ENCODE results near the gene LRRC36.

The LRRC36 gene

DNA sequence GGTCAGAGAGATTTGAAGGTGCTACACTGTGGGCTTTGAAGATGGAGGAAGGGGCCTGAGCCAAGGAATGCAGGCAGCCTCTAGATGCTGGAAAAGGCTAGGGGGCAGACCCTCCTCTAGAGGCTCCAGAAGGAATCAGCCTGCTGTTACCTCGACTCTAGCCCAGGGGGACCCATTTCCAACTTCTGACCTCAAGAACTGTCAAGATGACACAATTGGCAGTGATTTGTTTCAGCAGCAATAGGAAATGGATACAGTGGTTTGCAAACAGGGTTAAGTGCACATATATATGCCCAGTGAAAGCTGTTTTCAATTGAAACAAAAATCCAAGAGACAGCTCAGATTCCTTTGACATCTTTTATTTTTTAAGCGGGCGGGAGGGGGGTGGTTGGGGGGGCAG lies 93.3 kb downstream of the LRRC36 start:
- in situ Hi-C loops (cut with MboI; ENCODE audit: low sequenced_read_pairs), result no loop called here

DNA sequence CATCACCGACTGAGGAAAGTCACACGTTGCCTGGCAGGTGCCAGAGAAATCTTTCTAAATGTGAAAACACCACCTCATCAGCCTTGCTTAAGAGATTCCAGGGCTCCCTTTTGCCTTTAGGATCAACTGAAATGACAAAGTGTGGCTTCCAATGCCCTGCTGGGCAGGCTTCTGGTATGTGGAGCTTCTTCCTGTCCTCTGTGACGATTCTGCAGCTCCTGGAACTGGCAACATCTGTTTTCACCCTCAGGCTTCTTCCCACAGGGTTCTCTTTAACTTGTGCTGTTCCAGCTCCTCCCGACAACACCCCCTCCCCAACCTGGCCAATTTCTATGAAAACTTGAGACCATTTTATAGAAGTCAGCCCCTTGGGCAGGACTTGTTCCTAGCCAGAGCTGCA lies 94.4 kb downstream of the LRRC36 start:
- in situ Hi-C loops (cut with MboI; ENCODE audit: low sequenced_read_pairs), result no loop called here

DNA sequence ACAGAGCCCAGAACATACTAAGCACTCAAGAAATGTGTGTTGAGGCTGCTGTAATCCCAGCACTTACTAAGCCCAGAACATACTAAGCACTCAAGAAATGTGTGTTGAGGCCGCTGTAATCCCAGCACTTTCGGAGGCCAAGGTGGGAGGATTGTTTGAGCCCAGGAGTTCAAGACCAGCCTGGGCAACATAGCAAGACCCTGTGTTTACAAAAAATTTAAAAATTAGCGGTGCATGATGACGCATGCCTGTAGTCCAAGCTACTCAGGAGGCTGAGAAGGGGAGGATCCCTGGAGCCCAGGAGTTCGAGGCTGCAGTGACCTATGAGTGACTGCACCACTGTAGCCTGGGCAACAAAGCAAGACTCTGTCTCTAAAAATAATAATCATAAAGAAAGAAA lies 96.4 kb downstream of the LRRC36 start:
- in situ Hi-C loops (cut with MboI; ENCODE audit: low sequenced_read_pairs), result no loop called here

DNA sequence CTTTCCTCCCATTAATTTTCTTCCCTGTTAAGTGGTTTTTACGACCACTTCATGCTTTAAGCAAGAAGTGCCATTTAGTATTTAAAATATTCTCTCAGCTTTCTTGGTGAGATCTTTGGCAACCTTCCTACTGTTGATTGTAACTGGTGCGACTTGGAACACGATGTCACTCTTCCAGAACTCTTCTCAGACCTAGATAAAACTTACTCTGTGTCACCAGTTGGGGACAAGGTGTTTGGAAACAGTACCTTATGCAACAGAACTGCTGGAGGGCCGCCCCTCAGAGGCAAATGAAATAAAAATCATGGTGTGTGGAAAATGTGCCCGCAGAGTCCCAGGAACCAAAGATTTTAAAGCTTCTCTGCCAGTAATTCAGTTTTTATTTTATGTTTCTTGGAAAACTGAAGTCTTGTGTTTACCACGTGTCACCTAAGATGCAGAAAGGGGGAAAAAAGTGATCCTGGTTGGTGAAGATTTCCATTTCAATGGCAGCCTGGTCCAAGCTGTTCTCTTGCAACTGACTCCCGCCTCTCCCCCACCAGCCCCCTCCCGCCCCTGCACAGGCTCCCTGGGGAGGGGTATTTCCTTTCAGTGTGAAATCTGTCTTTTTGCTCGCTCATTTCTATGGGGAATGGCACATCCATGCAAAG lies 97.1 kb downstream of the LRRC36 start:
- in situ Hi-C loops (cut with MboI; ENCODE audit: low sequenced_read_pairs), result no loop called here

DNA sequence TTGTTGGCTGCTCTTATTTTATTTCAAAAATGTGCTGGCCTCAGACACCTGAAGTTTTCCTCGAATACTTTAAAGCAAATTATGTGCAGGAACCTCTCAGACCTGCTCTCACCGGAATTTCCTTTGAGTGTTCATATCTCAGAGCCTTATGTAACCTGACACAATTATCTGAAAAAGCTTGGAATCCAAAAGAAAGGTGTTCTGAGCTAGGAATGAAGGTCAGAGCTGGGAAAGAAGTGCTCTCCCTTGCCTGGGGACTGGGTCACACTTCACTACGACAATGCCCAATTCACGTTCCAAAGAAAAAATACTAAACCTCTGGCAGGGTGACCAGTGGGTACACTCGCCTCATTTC lies 97.6 kb downstream of the LRRC36 start:
- in situ Hi-C loops (cut with MboI; ENCODE audit: low sequenced_read_pairs), result no loop called here

DNA sequence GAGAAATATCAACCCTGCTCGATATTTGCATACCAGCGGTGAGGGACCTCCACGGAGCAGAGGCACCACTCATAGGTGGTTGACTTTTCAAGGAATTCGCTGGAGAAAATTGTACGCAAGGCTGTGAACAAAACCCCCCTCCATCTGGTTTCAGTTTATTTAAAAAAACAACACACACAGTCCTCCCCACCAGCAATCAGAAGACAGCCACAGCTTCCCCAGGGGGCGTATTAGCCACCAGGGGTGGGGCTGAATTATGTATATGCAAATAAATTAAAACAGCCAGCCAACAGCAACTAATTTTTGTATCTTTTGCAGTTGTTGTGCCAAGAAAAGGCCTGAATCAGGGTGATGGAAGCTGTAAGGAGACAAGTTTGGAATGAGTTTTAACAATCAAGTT lies 98.4 kb downstream of the LRRC36 start:
- in situ Hi-C loops (cut with MboI; ENCODE audit: low sequenced_read_pairs), result loop anchor here (25.0 kb wide), 1 partner anchor 463 kb away; the partner anchor contains the start of gene CES3

DNA sequence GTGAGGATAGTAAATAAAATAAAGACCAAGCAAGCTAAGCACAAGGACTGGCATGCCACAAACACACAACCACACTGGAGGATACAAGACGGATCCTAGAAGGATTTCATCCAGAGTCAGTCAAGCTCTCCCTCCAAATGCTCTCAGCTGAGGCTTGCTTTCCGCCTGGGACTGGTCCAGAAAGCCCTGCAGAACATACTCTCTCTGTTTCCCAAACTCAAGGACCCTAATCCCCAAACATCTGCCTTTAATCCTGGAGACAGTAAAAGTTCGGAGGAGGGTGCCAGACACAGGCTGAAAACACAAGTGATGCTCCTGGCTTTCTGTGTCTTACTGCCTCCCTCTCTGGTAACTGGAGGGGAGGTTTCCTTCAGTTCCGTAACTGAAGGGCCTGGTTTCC lies 99.0 kb downstream of the LRRC36 start:
- in situ Hi-C loops (cut with MboI; ENCODE audit: low sequenced_read_pairs), result loop anchor here (25.0 kb wide), 1 partner anchor 463 kb away; the partner anchor contains the start of gene CES3

DNA sequence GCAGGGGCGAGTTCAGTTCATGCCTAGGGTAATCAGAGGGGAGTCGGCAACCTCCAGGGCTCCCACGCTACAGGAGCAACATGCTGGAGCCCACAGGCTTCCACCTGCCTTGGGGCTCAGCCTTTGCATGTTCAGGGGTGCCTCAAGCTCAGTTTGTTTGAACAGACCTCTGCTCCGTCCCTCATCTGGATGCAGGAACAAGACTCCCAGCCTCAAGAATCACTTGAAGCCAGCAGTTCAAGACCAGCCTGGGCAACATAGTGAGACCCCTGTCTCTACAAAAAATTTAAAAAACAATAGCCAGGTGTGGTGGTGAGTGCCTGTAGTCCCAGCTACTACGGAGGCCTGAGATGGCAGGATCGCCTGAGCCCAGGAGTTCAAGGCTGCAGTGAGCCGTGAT lies 99.4 kb downstream of the LRRC36 start:
- in situ Hi-C loops (cut with MboI; ENCODE audit: low sequenced_read_pairs), result loop anchor here (25.0 kb wide), 1 partner anchor 464 kb away; the partner anchor contains the start of gene CES3

DNA sequence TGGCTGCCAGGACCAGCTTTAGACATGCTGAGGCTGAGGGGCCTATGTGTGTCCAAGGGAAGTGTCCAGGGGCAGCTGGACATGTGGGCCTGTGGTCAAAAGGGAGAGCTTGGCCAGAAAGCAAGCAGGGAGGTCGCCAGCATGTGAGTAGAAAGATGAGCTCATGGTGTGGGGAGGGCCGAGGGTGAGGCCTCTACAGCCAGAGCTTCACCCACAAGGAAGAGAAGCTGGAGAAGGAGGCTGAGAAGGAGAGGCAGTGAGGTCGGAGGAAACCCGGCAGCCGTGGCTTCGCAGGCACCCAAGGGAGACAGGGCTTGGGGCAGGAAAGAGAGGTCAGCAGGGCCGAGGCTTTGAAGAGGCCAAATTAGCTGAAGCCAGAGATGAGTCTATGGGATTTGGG lies 100.3 kb downstream of the LRRC36 start:
- in situ Hi-C loops (cut with MboI; ENCODE audit: low sequenced_read_pairs), result loop anchor here (25.0 kb wide), 1 partner anchor 465 kb away; the partner anchor contains the start of gene CES3

DNA sequence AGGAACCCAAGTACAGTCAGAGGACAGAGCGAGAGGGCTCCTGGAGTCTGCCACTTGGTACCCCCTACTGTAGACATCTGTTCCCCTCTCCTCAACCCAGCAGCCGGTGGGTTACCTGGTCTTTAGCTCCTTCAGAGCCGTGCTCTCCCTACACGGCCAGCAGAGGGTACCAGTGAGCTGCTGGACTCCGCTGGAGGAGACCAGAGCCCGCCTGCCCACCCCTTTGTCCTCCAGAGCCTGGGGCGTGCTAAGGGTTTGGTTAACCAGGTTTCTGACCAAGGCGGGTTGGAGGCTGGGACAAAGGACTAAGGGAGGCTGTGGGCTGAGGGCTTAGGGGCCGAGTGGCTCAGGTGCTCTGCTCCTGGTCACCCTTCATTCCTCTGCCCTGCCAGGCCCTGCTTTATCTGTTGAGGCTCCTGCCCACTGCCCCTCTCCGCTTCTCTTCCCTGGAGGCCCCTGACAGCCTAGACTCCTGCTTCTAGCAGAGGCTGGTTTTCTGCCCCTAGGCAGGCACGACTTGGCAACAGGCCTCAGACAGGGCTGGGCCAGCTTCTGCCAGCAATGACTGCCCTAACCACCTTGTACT lies 101.6 kb downstream of the LRRC36 start:
- in situ Hi-C loops (cut with MboI; ENCODE audit: low sequenced_read_pairs), result loop anchor here (25.0 kb wide), 1 partner anchor 466 kb away; the partner anchor contains the start of gene CES3

DNA sequence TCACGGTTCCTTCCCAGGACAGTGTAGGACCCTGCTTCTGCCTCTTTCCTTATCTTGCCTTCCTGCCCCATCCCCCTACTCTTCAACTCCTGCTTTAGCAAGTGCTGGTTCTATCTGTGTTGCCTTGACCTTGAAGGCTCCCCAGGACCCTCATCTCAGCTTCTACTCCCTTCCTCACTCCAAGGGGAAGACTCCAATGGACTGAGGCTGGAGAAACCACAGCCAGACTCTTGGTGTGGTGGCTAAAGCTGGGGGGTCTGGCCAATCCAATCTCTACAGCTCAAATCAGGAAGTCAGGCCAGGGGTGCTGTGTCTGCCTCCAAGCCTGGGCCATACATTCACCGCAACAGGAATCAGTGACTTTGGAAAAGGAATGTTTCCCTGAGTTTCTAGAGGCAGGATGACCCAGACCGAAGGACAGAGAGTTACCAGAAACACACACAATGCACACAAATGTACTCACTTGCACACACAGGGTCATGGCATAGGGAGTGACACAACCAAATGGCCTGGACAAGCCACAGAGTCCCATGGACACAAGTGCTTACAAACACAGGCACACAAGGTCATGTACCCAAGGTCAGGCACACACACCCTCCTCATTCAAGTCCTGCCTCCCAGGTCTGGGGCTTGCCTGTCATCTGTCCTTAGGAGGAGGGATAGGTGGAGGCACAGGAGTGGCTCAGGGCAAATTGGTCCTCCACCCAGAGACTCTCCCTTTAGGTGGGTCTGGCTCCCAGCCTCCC lies 102.6 kb downstream of the LRRC36 start:
- in situ Hi-C loops (cut with MboI; ENCODE audit: low sequenced_read_pairs), result loop anchor here (25.0 kb wide), 1 partner anchor 467 kb away; the partner anchor contains the start of gene CES3

DNA sequence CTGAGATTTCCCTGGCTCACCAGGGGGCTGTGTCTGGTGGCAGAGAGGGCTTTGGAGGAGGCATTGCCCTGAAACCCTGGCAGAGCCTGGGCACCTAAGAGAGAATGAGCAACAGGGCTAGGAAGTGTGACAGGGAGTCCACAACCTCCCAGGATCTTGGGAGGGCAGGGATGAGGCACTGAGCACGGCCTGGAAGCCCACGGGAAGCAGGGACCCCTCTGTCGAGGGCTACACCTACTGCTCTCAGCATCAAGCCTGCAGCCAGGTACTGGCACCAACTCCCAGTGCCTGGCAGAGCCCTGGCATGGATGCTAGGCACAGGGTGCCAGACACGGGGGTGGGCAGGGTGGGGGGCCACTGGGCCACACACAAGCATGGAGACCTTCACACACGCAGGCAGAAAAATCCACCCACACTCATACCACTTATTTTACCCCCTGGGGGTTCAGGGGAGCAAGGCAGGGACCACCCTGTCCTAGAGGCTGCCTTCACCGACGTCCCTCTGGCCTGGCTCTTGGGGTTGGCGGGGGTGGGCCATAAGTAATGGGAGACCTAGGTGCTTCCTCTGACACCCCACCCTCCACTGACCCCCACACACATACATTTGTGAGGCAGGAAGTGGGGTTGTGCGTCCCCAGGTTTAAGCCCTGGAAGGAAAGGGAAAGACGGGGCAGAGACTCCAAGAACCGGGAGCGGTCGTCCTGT lies 103.3 kb downstream of the LRRC36 start:
- in situ Hi-C loops (cut with MboI; ENCODE audit: low sequenced_read_pairs), result loop anchor here (25.0 kb wide), 1 partner anchor 468 kb away; the partner anchor contains the start of gene CES3

DNA sequence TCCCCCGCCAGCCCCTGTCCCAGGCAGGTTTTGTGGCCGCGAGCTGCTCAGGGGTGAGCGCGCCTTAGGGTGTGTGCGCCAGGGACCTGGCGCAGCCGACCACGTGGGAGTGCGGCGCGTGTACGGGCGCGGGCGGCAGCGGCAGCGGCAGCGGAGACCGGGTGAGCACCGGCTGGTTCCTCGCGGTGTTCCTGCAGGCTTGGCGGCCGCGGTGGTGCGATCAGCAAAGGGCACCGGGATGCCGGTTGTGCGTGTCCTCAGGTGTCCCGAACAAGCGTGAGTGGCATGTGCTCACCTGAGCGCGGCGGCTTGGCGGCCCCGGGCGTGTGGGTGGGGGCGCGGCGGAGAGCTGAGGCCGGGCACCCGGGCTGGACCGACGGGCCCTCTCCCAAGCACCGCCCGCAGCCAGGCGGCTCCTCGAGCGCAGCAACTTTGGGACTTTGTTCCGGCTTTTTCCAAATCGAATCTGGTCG lies 103.9 kb downstream of the LRRC36 start:
- in situ Hi-C loops (cut with MboI; ENCODE audit: low sequenced_read_pairs), result loop anchor here (25.0 kb wide), 1 partner anchor 468 kb away; the partner anchor contains the start of gene CES3

DNA sequence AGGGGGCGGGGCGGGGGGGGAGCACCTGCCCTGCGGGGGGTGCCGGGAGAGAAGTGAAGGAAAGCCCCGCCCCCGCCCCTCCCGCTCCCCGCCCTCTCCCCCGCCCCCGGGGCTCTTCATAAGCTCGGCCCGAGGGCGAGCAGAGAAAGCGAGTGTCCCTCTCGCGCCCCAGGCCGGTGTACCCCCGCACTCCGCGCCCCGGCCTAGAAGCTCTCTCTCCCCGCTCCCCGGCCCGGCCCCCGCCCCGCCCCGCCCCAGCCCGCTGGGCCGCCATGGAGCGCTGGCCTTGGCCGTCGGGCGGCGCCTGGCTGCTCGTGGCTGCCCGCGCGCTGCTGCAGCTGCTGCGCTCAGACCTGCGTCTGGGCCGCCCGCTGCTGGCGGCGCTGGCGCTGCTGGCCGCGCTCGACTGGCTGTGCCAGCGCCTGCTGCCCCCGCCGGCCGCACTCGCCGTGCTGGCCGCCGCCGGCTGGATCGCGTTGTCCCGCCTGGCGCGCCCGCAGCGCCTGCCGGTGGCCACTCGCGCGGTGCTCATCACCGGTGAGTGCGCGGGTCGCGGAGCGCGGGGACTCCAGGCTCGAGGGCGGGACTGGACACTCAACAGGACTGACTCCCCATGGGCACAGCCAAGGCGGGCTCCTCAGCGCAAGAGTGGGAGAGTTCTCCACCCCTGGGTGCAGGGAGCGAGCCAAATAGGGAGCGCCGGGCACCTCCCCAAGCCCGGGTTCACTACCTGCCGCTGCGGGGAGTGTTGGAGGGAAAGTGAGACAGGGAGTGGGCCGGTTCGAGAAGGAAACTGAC lies 104.6 kb downstream of the LRRC36 start, which contains the start of gene HSD11B2:
TSS of gene HSD11B2 (plus strand) at position 145 of the 798 bp plus-strand sequence. CDS start at position 273, 128 bp downstream.
- in situ Hi-C loops (cut with MboI; ENCODE audit: low sequenced_read_pairs), result loop anchor here (25.0 kb wide), 1 partner anchor 469 kb away; the partner anchor contains the start of gene CES3

DNA sequence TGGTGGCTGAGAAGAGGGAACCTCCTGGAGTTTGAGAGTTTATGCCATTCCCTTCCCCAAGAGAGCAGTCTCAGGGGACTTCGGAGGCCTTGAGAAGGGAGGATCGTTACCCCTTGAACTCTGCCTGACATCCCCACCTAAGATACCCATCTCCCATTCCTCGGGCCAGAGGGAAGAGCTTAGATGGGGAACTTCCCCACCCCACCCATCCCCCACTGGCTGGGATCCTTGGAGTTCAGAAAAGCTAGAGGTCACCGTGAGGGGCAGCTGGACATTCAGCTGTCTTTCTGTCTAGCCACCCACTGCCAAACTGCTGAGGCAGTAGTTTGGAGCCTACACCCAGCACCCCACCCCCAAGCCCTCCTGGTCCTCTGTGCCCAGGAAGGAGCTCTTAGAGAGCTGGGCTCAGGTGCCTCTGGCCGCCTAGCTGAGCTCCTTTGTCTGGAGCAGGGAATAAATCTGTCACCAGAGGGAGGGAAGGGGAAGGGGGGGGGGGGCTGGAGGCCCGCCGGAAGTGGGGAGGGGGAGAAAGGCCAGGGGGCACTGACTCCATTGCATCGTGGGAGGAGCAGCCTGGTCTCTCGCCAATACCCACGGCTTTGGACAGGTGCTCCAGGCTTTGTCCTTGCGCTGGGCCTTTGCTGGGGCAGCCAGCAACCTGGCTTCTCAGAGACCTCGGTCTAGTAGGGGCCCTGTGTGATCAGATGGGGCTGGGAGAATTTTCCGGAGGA lies 105.3 kb downstream of the LRRC36 start:
- in situ Hi-C loops (cut with MboI; ENCODE audit: low sequenced_read_pairs), result loop anchor here (25.0 kb wide), 1 partner anchor 470 kb away; the partner anchor contains the start of gene CES3

DNA sequence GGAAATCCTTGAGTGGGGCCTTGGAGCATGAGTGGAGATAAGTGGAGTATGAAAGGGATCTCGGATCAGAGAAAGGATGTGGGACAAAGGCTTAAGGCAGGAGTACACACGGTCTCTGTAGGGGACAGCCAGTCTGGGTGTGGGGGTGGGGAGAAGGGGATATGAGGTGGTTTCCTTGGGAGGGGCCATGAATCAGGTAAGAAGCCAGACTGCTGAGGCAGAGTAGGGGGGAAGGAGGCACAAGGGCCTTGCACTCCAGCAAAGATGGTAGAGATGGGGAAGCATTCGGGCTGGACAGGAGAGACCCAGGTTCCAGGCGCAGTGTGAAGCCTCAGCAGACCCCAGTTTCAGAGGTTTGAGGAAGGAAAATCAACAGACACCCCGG lies 105.9 kb downstream of the LRRC36 start:
- in situ Hi-C loops (cut with MboI; ENCODE audit: low sequenced_read_pairs), result loop anchor here (25.0 kb wide), 1 partner anchor 470 kb away; the partner anchor contains the start of gene CES3

DNA sequence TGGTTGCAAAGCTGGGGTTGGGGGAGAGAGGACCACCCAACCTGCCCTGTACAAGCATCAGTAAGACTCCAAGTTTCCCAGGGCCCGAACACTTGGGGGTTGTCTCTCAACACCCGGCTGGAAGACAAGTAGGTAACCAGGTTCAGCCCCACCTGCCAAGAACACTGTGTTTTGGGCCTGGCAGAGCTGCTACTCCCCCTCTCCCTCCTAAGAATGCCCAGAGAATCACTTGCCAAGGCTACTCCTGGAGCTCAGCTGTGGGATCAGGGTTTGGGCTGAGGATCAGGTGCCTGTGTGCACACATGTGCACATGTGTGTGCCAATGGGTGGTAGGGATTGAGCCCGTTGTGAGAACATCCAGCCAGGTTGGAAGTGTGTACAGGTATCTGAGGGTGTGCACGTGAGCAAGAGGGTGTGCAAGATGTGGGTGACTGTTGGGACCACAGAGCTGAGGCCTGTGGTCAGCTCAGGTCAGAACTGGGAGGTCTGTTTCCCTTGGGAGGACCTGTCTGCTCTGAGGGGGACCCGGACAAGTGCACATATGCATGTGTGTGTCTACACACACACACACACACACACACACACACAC lies 106.6 kb downstream of the LRRC36 start:
- in situ Hi-C loops (cut with MboI; ENCODE audit: low sequenced_read_pairs), result loop anchor here (25.0 kb wide), 1 partner anchor 471 kb away; the partner anchor contains the start of gene CES3
